Osteoblast (primary cell): Measurements from ENCODE around the gene ENO3. TPM values are rescaled to one million over a fixed set of nuclear protein-coding genes. Genes with fewer than 3 reads are reported as not detected.
A peak's percentile ranks its signal among the peaks of the same experiment; 100 is the strongest.

Source experiments
- DNase-seq: peaks from one replicate; pipeline ENCODE4 v3.0.0; 2011; ENCODE audit warnings: low spot score, mixed read lengths; ENCODE audit not compliant: insufficient read length; ENCODE audit errors: missing footprints
- H2AFZ ChIP-seq: 2 replicates; pipeline ENCODE4 v1.6.0; 2011; ENCODE audit warnings: mild to moderate bottlenecking, low read length
- H3K27ac ChIP-seq: 2 replicates; pipeline ENCODE4 v1.5.1; 2011; ENCODE audit warnings: mild to moderate bottlenecking, low read depth, low read length, moderate library complexity
- H3K27me3 ChIP-seq: 2 replicates; pipeline ENCODE4 v1.6.0; 2012; ENCODE audit warnings: mild to moderate bottlenecking, control low read depth, inconsistent platforms, low read length, moderate library complexity; ENCODE audit not compliant: insufficient read depth
- H3K36me3 ChIP-seq: 2 replicates; pipeline ENCODE4 v1.5.1; 2011; ENCODE audit warnings: mild to moderate bottlenecking, low read length, control low read depth, moderate library complexity; ENCODE audit not compliant: insufficient read depth
- H3K4me1 ChIP-seq: 2 replicates; pipeline ENCODE4 v1.5.1; 2011; ENCODE audit warnings: mild to moderate bottlenecking, low read length, control low read depth, moderate library complexity; ENCODE audit not compliant: insufficient read depth
- H3K4me2 ChIP-seq: 2 replicates; pipeline ENCODE4 v1.6.0; 2011; ENCODE audit warnings: mild to moderate bottlenecking, low read length; ENCODE audit not compliant: insufficient read depth
- H3K4me3 ChIP-seq: fragments of 200-600 bp; sonication (generic); 3 replicates; pipeline ENCODE4 v1.5.1; 2012; ENCODE audit warnings: mild to moderate bottlenecking, low read length, inconsistent platforms; ENCODE audit not compliant: insufficient read depth
- H3K79me2 ChIP-seq: 2 replicates; pipeline ENCODE4 v1.6.0; 2012; ENCODE audit warnings: mild to moderate bottlenecking, low read length, control low read depth, inconsistent platforms; ENCODE audit not compliant: insufficient read depth
- H3K9me3 ChIP-seq: 2 replicates; pipeline ENCODE4 v1.5.1; 2011; ENCODE audit warnings: low read depth, low read length, control low read depth
- H4K20me1 ChIP-seq: 2 replicates; pipeline ENCODE4 v1.6.0; 2012; ENCODE audit warnings: mild to moderate bottlenecking, low read length, control low read depth; ENCODE audit not compliant: insufficient read depth
- small RNA-seq: library from RNA; depleted of rRNA; stranded (forward); fragments of <200 nt; gene quantifications from one replicate; pipeline ENCODE3, GENCODE V24; 2012
- total RNA-seq: library from RNA; depleted of rRNA; stranded (reverse); fragments of >200 nt; gene quantifications from 2 replicates; pipeline ENCODE4 v1.2.3, GENCODE V29; 2012
- TF ChIP-seq, protein P1 (sequence below): IDR thresholded peaks from 2 replicates; pipeline ENCODE4 v1.5.1; 2011; ENCODE audit warnings: mild to moderate bottlenecking, low read depth, low read length, moderate library complexity; ENCODE audit errors: extremely low read depth

The ENO3 gene
- total RNA-seq, 1 donor, result 2.9 TPM

DNA sequence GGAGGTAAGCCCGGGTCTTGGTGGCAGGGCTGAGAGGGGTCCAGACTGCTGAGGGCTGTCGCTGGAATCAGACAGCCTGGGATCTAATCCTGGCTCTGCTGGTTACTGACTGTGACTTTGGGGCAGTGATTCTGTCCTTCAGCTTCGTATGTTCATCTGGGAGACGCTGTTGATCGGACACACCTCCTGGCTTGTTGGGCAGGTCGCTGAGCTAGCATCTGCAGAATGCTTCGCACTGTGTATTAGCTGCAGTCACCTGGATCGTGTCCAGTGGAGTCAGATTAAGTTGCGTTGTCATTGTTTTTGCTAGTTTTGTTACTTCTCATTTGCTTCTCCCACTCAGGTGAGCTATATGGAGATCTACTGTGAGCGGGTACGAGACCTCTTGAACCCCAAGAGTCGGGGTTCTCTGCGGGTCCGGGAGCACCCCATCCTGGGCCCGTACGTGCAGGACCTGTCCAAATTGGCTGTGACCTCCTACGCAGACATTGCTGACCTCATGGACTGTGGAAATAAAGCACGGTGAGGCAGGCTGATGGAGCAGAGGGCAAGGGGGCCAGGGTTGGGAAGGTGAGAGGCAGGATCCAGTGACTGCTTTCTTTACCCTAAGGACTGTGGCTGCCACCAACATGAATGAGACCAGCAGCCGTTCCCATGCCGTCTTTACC lies 51.3 kb downstream of the ENO3 start:
- no peaks in the 10 kb centered on the region for H3K27me3 ChIP-seq
- peaks cover 17% of the 10 kb centered on the region for H3K4me1 ChIP-seq
- peaks cover 53% of the 10 kb centered on the region for H3K36me3 ChIP-seq
- H2AFZ ChIP-seq, result no peak overlapping the region
- peaks cover 24% of the 10 kb centered on the region for H4K20me1 ChIP-seq
- TF ChIP-seq, protein P1, sequence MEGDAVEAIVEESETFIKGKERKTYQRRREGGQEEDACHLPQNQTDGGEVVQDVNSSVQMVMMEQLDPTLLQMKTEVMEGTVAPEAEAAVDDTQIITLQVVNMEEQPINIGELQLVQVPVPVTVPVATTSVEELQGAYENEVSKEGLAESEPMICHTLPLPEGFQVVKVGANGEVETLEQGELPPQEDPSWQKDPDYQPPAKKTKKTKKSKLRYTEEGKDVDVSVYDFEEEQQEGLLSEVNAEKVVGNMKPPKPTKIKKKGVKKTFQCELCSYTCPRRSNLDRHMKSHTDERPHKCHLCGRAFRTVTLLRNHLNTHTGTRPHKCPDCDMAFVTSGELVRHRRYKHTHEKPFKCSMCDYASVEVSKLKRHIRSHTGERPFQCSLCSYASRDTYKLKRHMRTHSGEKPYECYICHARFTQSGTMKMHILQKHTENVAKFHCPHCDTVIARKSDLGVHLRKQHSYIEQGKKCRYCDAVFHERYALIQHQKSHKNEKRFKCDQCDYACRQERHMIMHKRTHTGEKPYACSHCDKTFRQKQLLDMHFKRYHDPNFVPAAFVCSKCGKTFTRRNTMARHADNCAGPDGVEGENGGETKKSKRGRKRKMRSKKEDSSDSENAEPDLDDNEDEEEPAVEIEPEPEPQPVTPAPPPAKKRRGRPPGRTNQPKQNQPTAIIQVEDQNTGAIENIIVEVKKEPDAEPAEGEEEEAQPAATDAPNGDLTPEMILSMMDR, result no peak
- peaks cover 31% of the 10 kb centered on the region for H3K79me2 ChIP-seq
- H3K27ac ChIP-seq, result no peak overlapping the region
- no peak overlapping the region for H3K4me3 ChIP-seq
- peak; percentile 56 for DNase-seq
- H3K9me3 ChIP-seq, result no peaks in the 10 kb centered on the region
- no peak overlapping the region for H3K4me2 ChIP-seq

DNA sequence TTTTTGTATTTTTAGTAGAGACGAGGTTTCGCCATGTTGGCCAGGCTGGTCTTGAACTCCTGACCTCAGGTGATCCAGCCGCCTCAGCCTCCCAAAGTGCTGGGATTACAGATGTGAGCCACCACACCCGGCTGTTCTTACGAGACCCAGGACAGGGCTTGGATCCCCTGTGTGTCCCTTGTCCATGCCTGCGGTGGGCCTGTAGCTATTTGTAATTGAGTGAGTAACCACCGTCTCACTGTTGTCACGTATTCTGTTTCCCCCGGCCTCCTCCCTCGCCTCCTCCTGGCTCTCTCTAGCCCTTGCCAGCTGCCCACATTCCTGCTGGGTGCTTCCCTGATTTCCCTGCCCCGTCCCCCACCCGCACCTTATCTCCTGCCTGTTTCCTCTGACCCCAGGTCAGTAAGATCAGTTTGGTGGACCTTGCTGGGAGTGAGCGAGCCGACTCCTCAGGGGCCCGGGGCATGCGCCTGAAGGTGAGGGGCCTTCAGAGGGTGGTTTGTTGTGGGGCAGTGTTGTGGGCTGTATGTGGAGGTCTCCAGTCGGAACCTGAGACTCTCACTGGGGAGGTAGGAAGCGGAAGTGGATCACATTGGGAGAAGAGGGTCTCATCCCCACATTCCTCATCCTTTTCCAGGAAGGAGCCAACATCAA lies 52.4 kb downstream of the ENO3 start:
- no peaks in the 10 kb centered on the region for H3K27me3 ChIP-seq

More for the DNA sequence above, 52.4 kb downstream of the ENO3 start:
- H3K27ac ChIP-seq, result no peak overlapping the region
- DNase-seq, result peak; percentile 53
- H3K4me1 ChIP-seq, result peaks cover 17% of the 10 kb centered on the region
- no peak overlapping the region for H3K4me2 ChIP-seq
- TF ChIP-seq, protein P1, result no peak
- H3K9me3 ChIP-seq, result no peaks in the 10 kb centered on the region
- peaks cover 26% of the 10 kb centered on the region for H3K79me2 ChIP-seq
- H3K4me3 ChIP-seq, result no peak overlapping the region
- H2AFZ ChIP-seq, result no peak overlapping the region
- H3K36me3 ChIP-seq, result peaks cover 63% of the 10 kb centered on the region
- peaks cover 24% of the 10 kb centered on the region for H4K20me1 ChIP-seq

Small RNA genes within 50 kb of the gene (small RNA-seq; reads per million reads assigned to genes)
- gene MIR6864 (not detected), gene MIR6865 (not detected)

Other genes starting within 250 kb of the ENO3 start
- 18.6 and 19.9 TPM in 2 replicates for gene PELP1, start 247.0 kb upstream of the ENO3 start, total RNA-seq
- gene ARRB2, start 240.5 kb upstream of the ENO3 start, total RNA-seq, result 6.2 and 8.7 TPM in 2 replicates
- 11.2 and 13.0 TPM in 2 replicates for gene MED11, start 219.7 kb upstream of the ENO3 start, total RNA-seq
- 0.59 and 1.4 TPM in 2 replicates for gene ZMYND15, start 211.3 kb upstream of the ENO3 start, total RNA-seq
- gene CXCL16, start 211.2 kb upstream of the ENO3 start, total RNA-seq, result 5.9 and 11.2 TPM in 2 replicates
- not detected in 2 replicates for gene TM4SF5, start 179.2 kb upstream of the ENO3 start, total RNA-seq
- 0.29 TPM in 1 of 2 replicates, not detected in the other for gene VMO1, start 164.8 kb upstream of the ENO3 start, total RNA-seq
- gene GLTPD2, start 162.2 kb upstream of the ENO3 start, total RNA-seq, result not detected in 2 replicates
- 109 and 113 TPM in 2 replicates for gene PSMB6, start 155.0 kb upstream of the ENO3 start, total RNA-seq
- gene PLD2, start 144.0 kb upstream of the ENO3 start, total RNA-seq, result 18.9 and 19.9 TPM in 2 replicates
- gene MINK1, start 117.8 kb upstream of the ENO3 start, total RNA-seq, result 34.4 and 35.9 TPM in 2 replicates
- 4.0 and 5.3 TPM in 2 replicates for gene C17orf107, start 51.6 kb upstream of the ENO3 start, total RNA-seq
- gene CHRNE, start 48.0 kb upstream of the ENO3 start, total RNA-seq, result 1.4 and 1.8 TPM in 2 replicates
- gene GP1BA, start 18.8 kb upstream of the ENO3 start, total RNA-seq, result not detected in 2 replicates
- 43.6 and 47.4 TPM in 2 replicates for gene SLC25A11, start 11.1 kb upstream of the ENO3 start, total RNA-seq
- gene RNF167, start 10.9 kb upstream of the ENO3 start, total RNA-seq, result 25.3 and 26.5 TPM in 2 replicates
- 347 and 425 TPM in 2 replicates for gene PFN1, start 2.6 kb upstream of the ENO3 start, total RNA-seq
- 34.0 and 39.8 TPM in 2 replicates for gene SPAG7, start 16.7 kb downstream of the ENO3 start, total RNA-seq
- gene CAMTA2, start 36.6 kb downstream of the ENO3 start, total RNA-seq, result 14.7 and 19.2 TPM in 2 replicates
- 0.29 and 0.36 TPM in 2 replicates for gene INCA1, start 46.4 kb downstream of the ENO3 start, total RNA-seq
- gene KIF1C, start 46.8 kb downstream of the ENO3 start, total RNA-seq, result 54.6 and 54.8 TPM in 2 replicates
- gene SLC52A1, start 84.3 kb downstream of the ENO3 start, total RNA-seq, result not detected in 2 replicates
- gene ZFP3, start 127.3 kb downstream of the ENO3 start, total RNA-seq, result 3.5 and 3.6 TPM in 2 replicates
- gene ZNF232, start 160.8 kb downstream of the ENO3 start, total RNA-seq, result 8.0 and 8.3 TPM in 2 replicates
- not detected in 2 replicates for gene USP6, start 164.9 kb downstream of the ENO3 start, total RNA-seq
- 8.7 and 11.5 TPM in 2 replicates for gene ZNF594, start 240.7 kb downstream of the ENO3 start, total RNA-seq